Suprapubic skin (tissue), 4 donors: ENCODE data around the gene MAP3K4. TPM values are rescaled to one million over a fixed set of nuclear protein-coding genes. Genes with fewer than 3 reads are reported as not detected.

Source experiments
- DNase-seq, 2 donors: peaks; one replicate each; pipeline ENCODE4 v3.0.0-alpha.2; 2019; ENCODE audit warnings: low spot score in 2 of 2
- H3K27ac ChIP-seq: fragments of 200-600 bp; sonication (generic); one replicate; pipeline ENCODE4 v1.5.1; 2019
- H3K27me3 ChIP-seq: fragments of 200-600 bp; sonication (generic); one replicate; pipeline ENCODE4 v1.5.1; 2019
- H3K36me3 ChIP-seq: fragments of 200-600 bp; sonication (generic); one replicate; pipeline ENCODE4 v1.5.1; 2019
- H3K4me1 ChIP-seq: fragments of 200-600 bp; sonication (generic); one replicate; pipeline ENCODE4 v1.5.1; 2019
- H3K4me3 ChIP-seq: fragments of 200-600 bp; sonication (generic); one replicate; pipeline ENCODE4 v1.5.1; 2019; ENCODE audit warnings: mild to moderate bottlenecking
- H3K9me3 ChIP-seq: fragments of 200-600 bp; sonication (generic); one replicate; pipeline ENCODE4 v1.5.1; 2019
- EP300 ChIP-seq: sonication (generic); formaldehyde crosslinking; IDR thresholded peaks from one replicate; pipeline ENCODE4 v1.6.1; 2017; ENCODE audit warnings: antibody characterized with exemption
- POLR2A ChIP-seq, 2 donors: fragments of 450-650 bp; IDR thresholded peaks; one replicate each; pipeline ENCODE4 v1.6.1; 2017; ENCODE audit warnings: antibody characterized with exemption in 2 of 2, mild to moderate bottlenecking in 2 of 2, moderate library complexity in 2 of 2
- POLR2AphosphoS5 ChIP-seq, 3 donors: sonication (generic); formaldehyde crosslinking; IDR thresholded peaks; one replicate each; pipeline ENCODE4 v1.6.1; 2017; ENCODE audit warnings: antibody characterized with exemption in 3 of 3
- WGBS: methylation state at CpG from one replicate; pipeline ENCODE4 v1.1.5; 2018; 5-methylcytosine and 5-hydroxymethylcytosine counted together
- total RNA-seq, 4 donors: library from RNA; depleted of rRNA; stranded (reverse); fragments of >200 nt; gene quantifications; one replicate each; pipeline ENCODE4 v1.1.0, GENCODE V29; 2016
- TF ChIP-seq, protein P1 (sequence below), 2 donors: fragments of 200-600 bp in 1 of 2; fragments of 450-650 bp in 1 of 2; sonication (generic) in 1 of 2; IDR thresholded peaks; one replicate each; pipeline ENCODE4 v1.5.1; 2016 to 2019; ENCODE audit warnings: antibody characterized with exemption in 2 of 2, mild to moderate bottlenecking in 1 of 2, moderate library complexity in 1 of 2

The MAP3K4 gene
- total RNA-seq, 4 donors from 2014 or later: 29.2 to 83.2 (median 45.2) TPM

DNA sequence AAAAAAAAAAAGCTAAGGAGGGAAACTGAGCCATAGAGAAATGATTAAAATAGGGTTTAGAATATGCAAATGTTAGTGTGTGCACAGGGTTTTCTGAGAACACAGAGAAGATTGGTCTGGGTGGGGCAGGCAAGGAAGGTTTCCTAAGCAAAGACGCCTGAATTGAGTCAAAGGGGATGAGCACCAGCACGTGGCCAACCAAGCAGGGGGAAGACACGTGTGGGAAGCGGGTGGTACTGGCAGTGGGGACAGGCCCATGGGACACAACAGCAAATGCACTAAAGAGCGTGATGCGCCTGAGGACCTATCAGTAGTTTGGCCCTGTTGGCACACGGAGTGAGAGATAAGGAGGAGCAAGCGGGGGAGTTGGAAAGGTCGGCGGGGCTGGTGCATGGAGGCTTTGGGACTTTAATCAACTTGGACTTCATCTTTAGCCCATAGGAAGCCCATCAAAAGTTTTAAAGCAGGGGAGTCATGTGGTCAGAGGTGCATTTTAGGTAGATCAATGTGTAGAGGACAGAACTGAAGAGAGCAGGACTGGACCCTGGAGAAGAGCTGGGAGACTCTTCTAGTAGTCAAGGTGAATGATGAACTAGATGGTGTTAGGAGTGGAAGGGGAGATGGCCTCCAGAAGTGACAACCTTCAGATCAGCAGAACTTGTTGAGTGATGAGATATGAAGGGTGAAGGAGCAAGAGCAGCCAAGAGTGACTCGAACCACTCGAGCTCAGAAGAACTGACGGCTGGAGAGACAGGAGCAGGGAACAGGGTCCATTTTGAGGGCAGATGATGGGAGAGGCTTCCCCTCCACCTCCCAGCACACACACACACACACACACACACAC, 40.2 kb upstream of the MAP3K4 start:
- WGBS: 79% methylated on average over 13 of the region's 13 CpGs
- Histone ChIP-seq H3K36me3 (no peaks in the 10 kb centered on the region), H3K4me1 (peaks cover 18% of the 10 kb centered on the region), H3K4me3 (no peak overlapping the region), H3K27ac (peak overlapping the region; percentile 53), H3K27me3 (no peaks in the 10 kb centered on the region), H3K9me3 (no peaks in the 10 kb centered on the region)
- DNase-seq: no peak
- TF ChIP-seq POLR2AphosphoS5 (IDR thresholded peaks at IDR 0.05) (no peak), EP300 (no peak), POLR2A (IDR thresholded peaks at IDR 0.05) (no peak)
- TF ChIP-seq, protein P1, sequence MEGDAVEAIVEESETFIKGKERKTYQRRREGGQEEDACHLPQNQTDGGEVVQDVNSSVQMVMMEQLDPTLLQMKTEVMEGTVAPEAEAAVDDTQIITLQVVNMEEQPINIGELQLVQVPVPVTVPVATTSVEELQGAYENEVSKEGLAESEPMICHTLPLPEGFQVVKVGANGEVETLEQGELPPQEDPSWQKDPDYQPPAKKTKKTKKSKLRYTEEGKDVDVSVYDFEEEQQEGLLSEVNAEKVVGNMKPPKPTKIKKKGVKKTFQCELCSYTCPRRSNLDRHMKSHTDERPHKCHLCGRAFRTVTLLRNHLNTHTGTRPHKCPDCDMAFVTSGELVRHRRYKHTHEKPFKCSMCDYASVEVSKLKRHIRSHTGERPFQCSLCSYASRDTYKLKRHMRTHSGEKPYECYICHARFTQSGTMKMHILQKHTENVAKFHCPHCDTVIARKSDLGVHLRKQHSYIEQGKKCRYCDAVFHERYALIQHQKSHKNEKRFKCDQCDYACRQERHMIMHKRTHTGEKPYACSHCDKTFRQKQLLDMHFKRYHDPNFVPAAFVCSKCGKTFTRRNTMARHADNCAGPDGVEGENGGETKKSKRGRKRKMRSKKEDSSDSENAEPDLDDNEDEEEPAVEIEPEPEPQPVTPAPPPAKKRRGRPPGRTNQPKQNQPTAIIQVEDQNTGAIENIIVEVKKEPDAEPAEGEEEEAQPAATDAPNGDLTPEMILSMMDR (IDR thresholded peaks at IDR 0.05): no peak

DNA sequence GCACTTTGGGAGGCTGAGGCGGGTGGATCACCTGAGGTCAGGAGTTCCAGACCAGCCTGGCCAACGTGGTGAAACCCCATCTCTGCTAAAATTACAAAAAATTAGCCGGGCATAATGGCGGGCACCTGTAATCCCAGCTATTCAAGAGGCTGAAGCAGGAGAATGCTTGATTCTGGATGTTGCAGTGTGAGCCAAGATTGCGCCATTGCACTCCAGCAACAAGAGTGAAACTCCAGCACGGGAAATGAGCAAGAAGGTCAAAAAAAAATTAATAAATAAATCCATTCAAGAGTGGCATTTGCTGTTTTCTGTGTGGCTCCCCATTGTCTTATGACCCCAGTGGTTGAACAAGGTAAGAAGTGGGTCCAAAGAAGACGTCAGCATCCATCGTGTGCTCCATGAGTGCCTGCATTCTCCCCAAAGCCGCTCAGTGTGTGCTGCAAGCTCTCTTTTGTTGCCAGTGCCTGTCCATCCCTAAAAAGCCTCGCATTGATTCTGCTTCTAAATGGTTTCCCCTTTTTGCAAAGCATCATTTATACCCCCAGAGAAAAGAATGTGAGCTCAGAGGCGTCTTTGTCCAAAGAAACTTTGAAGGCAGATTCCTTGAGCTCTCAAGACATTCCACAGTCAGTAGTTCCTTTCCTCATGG, 38.8 kb upstream of the MAP3K4 start:
- no peak for TF ChIP-seq EP300
- TF ChIP-seq POLR2AphosphoS5 (IDR thresholded peaks at IDR 0.05): no peak
- no peak for TF ChIP-seq POLR2A (IDR thresholded peaks at IDR 0.05)
- TF ChIP-seq, protein P1 (IDR thresholded peaks at IDR 0.05): no peak
- no peak for DNase-seq
- H3K27me3 ChIP-seq: no peaks in the 10 kb centered on the region
- no peaks in the 10 kb centered on the region for H3K36me3 ChIP-seq
- no peak overlapping the region for H3K27ac ChIP-seq
- no peaks in the 10 kb centered on the region for H3K9me3 ChIP-seq
- 74% methylated on average over 11 of the region's 11 CpGs for WGBS
- H3K4me3 ChIP-seq: no peak overlapping the region
- H3K4me1 ChIP-seq: peaks cover 18% of the 10 kb centered on the region

DNA sequence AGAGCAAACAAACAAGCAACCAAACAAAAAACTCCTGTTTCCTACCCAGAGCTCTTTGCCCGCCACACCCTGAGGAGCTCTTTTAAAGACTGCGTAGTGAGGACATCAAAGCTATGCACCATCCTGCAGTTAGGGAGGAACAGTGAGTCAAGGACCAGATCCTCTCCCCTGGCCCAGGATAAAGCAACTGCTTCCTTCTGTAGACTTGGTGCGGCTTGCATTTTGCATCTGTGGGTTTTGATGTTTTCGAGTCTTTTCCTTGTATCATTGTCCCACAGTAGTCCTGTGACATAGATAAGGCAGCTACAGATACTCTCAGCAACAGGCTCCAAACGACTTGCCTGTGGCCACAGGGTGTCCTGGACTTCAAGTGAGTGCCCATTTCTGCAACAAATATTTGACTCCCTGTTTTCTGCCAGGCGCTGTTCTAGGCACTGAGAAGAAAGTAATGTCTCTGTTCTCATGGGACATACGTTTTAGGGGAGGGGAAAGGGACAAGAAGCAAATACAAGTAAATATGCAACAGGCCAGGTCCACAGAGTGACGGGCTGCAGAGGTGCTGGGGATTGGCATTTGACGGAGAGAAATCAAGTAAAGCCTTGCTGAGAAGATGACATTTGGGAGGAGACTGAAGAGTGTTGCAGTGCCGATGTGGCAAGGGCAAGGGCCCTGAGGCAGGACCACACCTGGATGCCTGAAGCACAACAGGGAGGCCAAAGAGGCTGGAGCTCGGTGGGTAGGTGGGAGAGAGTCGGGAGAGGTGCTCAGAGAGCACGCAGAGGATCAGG, 35.9 kb upstream of the MAP3K4 start:
- no peak overlapping the region for H3K4me3 ChIP-seq
- 84% methylated on average over 13 of the region's 13 CpGs for WGBS
- TF ChIP-seq POLR2AphosphoS5 (IDR thresholded peaks at IDR 0.05): no peak
- no peak for TF ChIP-seq POLR2A (IDR thresholded peaks at IDR 0.05)
- no peak for TF ChIP-seq EP300
- TF ChIP-seq, protein P1 (IDR thresholded peaks at IDR 0.05): no peak
- H3K27me3 ChIP-seq: no peaks in the 10 kb centered on the region
- no peak overlapping the region for H3K27ac ChIP-seq
- H3K36me3 ChIP-seq: no peaks in the 10 kb centered on the region
- H3K4me1 ChIP-seq: peaks cover 5% of the 10 kb centered on the region
- no peak for DNase-seq
- H3K9me3 ChIP-seq: no peaks in the 10 kb centered on the region

DNA sequence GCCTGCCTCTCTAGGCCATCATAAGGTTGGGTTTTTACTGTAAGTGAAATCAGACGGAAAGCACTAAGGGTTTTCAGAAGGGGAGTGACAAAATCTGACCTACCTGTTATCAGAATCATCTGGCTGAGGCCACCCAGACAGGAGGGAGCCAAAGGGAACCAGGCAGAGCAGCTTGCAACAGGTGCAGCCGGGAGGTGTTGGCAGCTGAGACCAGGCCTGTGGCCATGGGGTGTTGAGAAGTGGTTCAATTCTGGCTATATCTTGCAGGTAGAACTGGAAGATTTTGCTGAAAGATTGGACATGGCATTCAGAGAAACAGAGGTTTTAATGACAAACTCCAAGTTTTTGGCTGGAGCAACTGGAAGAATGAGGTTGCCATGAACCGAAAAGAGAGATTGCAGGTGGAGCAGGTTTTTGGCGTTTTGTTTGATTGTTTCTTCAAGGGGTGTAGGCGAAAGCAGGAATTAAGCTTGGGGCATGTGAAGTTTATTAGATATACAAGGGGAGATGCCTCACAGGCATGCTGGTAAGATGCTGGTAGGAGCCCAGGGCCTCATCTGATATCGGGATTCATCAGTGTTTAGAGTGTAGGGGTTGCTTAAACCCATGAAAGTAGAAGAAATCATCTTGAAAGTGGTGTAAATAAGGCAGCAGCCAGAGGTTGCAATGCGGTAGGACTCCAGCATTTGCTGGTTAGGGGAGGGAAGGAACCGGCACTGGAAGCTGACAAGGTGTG, 35.1 kb upstream of the MAP3K4 start:
- Histone ChIP-seq H3K4me3 (no peak overlapping the region), H3K4me1 (no peaks in the 10 kb centered on the region), H3K36me3 (no peaks in the 10 kb centered on the region), H3K9me3 (no peaks in the 10 kb centered on the region), H3K27me3 (no peaks in the 10 kb centered on the region), H3K27ac (no peak overlapping the region)
- TF ChIP-seq POLR2AphosphoS5 (IDR thresholded peaks at IDR 0.05) (no peak), EP300 (no peak), POLR2A (IDR thresholded peaks at IDR 0.05) (no peak)
- TF ChIP-seq, protein P1 (IDR thresholded peaks at IDR 0.05): no peak
- WGBS: 80% methylated on average over 8 of the region's 8 CpGs
- no peak for DNase-seq
